ENCODE data around the gene FBXO40.

FBXO40 gene

DNA sequence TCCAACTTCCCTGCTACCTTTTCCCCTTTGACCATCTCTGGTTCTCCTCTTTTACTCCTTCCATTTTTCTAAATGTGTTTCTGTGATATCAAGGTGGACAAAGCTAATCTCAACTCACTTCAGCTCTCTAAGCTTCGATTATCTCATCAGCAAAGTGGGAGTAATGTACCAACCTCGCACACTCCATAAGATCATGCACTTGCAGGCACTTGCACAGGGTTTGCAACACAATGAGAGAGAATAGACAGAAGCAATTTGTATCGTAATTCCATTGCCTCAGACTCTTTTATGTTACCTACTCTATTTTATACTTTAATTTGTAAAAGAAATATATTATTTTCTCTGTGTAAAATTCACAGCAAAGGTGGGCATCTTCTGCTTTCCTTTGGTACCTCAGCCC is 40.4 kb upstream of the FBXO40 start:
- Histone ChIP-seq H3K9me3 (no peaks in the 10 kb centered on the region), H3K4me3 (no peak overlapping the region), H3K36me3 (no peaks in the 10 kb centered on the region), H3K4me1 (no peaks in the 10 kb centered on the region), H3K27ac (no peak overlapping the region), H3K27me3 (no peaks in the 10 kb centered on the region)
- no peak for DNase-seq
- TF ChIP-seq, protein P1, sequence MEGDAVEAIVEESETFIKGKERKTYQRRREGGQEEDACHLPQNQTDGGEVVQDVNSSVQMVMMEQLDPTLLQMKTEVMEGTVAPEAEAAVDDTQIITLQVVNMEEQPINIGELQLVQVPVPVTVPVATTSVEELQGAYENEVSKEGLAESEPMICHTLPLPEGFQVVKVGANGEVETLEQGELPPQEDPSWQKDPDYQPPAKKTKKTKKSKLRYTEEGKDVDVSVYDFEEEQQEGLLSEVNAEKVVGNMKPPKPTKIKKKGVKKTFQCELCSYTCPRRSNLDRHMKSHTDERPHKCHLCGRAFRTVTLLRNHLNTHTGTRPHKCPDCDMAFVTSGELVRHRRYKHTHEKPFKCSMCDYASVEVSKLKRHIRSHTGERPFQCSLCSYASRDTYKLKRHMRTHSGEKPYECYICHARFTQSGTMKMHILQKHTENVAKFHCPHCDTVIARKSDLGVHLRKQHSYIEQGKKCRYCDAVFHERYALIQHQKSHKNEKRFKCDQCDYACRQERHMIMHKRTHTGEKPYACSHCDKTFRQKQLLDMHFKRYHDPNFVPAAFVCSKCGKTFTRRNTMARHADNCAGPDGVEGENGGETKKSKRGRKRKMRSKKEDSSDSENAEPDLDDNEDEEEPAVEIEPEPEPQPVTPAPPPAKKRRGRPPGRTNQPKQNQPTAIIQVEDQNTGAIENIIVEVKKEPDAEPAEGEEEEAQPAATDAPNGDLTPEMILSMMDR (IDR thresholded peaks at IDR 0.05): no peak
- intact Hi-C loops (cut with DNase I; ENCODE audit: low total_unique reads): no loop called here

DNA sequence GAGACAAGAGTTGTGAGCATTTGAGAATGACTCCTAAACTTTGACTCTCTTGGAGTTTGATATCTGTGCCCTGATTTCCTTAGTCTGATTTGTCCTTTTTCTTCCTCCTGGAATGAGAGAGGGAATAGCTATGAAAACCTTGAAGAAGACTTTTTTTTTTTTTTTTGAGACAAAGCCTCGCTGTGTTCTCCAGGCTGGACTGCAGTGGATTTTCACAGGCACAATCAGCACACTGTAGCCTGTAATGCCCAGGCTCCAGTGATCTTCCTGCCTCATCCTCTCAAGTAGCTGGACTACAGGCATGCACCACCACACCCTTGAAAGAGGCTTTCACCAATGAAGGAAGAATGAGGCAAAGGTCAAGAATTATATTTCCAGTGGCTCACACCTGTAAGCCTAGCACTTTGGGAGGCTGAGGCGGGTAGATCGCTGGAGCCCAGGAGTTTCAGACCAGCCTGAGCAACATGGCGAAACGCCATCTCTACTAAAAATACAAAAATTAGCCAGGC is 35.7 kb upstream of the FBXO40 start:
- TF ChIP-seq, protein P1 (IDR thresholded peaks at IDR 0.05): no peak
- Histone ChIP-seq H3K9me3 (no peaks in the 10 kb centered on the region), H3K27ac (no peak overlapping the region), H3K27me3 (peaks cover 0 to 3% of the 10 kb centered on the region in 2 donors), H3K4me3 (no peak overlapping the region), H3K4me1 (no peaks in the 10 kb centered on the region), H3K36me3 (no peaks in the 10 kb centered on the region)
- intact Hi-C loops (cut with DNase I; ENCODE audit: low total_unique reads): no loop called here
- no peak for DNase-seq

DNA sequence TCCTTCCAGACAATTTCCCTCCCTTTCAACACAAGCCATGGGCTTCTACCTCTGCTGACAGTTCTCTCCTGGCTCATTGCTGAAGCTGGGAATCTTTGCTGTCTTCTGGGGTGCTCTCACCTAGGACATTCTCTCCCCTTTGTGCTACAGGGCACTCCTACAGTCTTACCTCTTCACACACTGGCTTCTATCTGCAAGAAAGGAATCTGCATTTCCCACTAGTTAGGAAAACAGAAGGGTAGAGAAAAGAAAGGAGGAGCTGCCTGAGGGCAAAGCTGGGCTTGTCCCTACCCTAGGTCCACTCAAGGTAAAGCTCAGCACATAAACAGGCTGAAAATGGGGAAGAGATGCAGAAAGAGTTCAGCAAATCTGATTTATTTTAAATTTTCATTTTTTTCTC is 31.0 kb upstream of the FBXO40 start:
- no peak for DNase-seq
- H3K4me3 ChIP-seq: no peak overlapping the region
- no peaks in the 10 kb centered on the region for H3K36me3 ChIP-seq
- no peak overlapping the region for H3K27ac ChIP-seq
- intact Hi-C loops (cut with DNase I; ENCODE audit: low total_unique reads): no loop called here
- TF ChIP-seq, protein P1 (IDR thresholded peaks at IDR 0.05): no peak
- H3K4me1 ChIP-seq: no peaks in the 10 kb centered on the region
- H3K27me3 ChIP-seq: peaks cover 0 to 6% of the 10 kb centered on the region in 2 donors
- no peaks in the 10 kb centered on the region for H3K9me3 ChIP-seq

DNA sequence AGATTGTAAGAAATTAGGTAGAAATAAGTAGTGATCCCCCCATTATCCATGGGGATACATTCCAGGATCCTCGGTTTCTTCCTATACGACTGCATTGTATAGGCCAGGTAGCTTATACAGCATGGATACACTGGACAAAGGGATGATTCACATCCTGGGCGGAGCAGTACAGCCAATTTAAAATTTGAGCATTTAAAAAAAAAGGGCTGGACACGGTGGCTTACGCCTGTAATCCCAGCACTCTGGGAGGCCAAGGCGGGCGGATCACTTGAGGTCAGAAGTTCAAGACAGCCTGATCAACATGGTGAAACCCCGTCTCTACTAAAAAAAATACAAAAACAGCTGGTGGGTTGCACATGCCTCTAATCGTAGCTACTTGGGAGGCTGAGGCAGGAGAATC is 26.4 kb upstream of the FBXO40 start:
- no peaks in the 10 kb centered on the region for H3K36me3 ChIP-seq
- DNase-seq: no peak
- H3K9me3 ChIP-seq: no peaks in the 10 kb centered on the region
- H3K4me3 ChIP-seq: no peak overlapping the region
- no peak overlapping the region for H3K27ac ChIP-seq
- TF ChIP-seq, protein P1 (IDR thresholded peaks at IDR 0.05): no peak
- H3K27me3 ChIP-seq: peaks cover 0 to 3% of the 10 kb centered on the region in 2 donors
- H3K4me1 ChIP-seq: no peaks in the 10 kb centered on the region
- intact Hi-C loops (cut with DNase I; ENCODE audit: low total_unique reads): no loop called here

DNA sequence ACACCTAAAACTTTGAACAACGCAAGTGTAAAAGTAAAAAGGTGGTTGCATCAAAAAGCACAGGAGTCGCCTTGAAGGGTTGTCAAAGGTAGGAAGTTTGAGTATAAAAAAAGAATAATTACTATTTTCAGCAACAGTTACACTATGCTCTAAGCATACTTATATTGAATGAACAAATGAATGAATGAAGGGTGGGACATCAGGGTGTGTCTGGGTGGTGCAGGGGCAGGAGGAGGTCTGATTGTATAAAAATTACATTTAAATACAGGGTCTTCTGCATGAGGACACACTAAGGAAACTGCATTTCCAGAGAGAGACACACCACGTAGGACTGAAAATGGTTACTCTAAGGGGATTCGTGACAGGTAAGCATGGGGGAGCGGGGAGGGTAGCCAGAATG is 25.5 kb upstream of the FBXO40 start, which contains the start of gene ARGFX:
TSS of gene ARGFX (plus strand) at position 301 of the 400 bp plus-strand sequence. CDS start 2,765 bp downstream, outside the sequence.
- no peaks in the 10 kb centered on the region for H3K36me3 ChIP-seq
- no peaks in the 10 kb centered on the region for H3K4me1 ChIP-seq
- TF ChIP-seq, protein P1 (IDR thresholded peaks at IDR 0.05): no peak
- DNase-seq: no peak
- H3K27me3 ChIP-seq: peaks cover 0 to 3% of the 10 kb centered on the region in 2 donors
- no peaks in the 10 kb centered on the region for H3K9me3 ChIP-seq
- H3K27ac ChIP-seq: no peak within 1 kb of the TSS
- no peak within 1 kb of the TSS for H3K4me3 ChIP-seq
- intact Hi-C loops (cut with DNase I; ENCODE audit: low total_unique reads): no loop called here

DNA sequence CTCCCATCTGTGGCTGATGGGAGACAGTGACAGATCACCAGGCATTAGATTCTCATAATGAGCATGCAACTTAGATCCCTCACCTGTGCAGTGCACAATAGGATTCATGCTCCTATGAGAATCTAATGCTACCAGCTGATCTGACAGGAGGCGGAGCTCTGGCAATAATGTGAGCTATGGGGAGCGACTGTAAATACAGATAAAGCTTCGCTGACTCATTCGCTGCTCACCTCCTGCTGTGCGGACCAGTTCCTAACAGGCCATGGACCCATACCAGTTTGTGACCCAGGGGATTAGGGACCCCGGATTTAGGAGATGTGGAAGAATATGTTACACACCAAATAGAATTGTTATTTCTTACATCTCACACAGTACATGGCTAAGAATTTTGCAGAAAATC is 18.7 kb upstream of the FBXO40 start:
- DNase-seq: no peak
- no peaks in the 10 kb centered on the region for H3K36me3 ChIP-seq
- no peaks in the 10 kb centered on the region for H3K4me1 ChIP-seq
- intact Hi-C loops (cut with DNase I; ENCODE audit: low total_unique reads): no loop called here
- TF ChIP-seq, protein P1 (IDR thresholded peaks at IDR 0.05): no peak
- no peaks in the 10 kb centered on the region for H3K9me3 ChIP-seq
- H3K27me3 ChIP-seq: no peaks in the 10 kb centered on the region
- H3K27ac ChIP-seq: no peak overlapping the region
- H3K4me3 ChIP-seq: no peak overlapping the region
